GM18907 (cell line): ENCODE measurements around the gene PI4KA.

ENCODE experiments used
- ATAC-seq: cut with Tn5 transposase; IDR thresholded peaks from one replicate; pipeline ENCODE4 v1.9.1; 2021; ENCODE audit warnings: mild to moderate bottlenecking, moderate library complexity; ENCODE audit not compliant: unreplicated experiment

PI4KA gene

DNA sequence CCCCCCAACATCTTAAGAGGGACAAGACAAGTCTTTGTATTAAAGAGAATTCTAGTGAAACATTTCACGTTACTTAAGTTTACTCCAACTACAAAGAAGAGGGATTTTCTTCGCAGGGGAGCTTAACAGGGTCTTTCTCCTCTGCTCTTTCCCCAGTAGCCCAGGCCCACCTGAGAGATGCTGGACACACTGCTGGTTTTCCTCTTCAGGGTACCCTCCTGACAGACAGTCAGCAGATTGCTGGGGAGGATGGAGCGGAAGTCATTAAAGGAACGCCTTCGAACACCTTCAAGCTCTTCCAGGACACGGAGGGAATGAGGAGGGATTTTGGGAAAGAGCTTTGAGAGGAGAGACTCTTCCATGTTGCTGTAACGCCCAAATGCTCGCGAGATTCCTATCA, 39.1 kb downstream of the PI4KA start:
- no peak for ATAC-seq

DNA sequence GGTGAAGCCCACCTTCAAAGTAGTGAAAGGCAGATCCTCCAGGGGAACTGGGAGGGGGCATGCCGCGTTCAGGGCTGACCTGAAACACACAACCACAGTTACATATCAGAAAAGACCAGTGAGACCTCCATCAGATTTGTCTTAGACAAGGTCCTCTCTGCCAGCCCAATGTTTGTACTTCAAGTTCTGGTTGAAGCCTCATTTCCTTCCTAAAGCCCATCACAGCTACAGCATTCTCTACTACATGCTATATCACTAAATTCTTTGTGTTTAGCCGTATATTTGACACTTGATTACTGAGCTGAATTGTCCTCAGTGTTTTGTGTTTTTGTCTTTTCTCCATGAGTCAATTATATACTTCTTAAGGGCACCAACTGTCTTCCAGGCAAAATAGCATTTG, 40.1 kb downstream of the PI4KA start:
- ATAC-seq = no peak

DNA sequence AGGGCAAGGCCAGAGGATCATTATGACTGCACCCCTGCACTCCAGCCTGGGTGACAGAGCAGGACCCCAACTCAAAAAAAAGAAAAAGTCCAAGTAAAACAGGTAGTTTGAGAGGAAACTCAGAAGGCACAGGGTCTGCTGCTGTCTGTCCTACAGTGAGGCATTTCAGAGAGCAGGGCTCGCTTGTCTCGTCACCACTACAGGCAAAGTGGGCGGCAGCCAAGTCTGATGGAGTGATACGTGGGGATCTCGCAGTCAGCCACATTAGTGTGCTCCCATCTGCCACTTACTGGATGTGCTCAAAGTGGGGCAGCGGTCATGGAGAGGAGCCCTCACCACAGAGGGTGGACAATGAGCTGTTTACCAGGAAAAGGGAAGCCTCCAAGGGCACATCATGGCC, 42.1 kb downstream of the PI4KA start:
- ATAC-seq = no peak

DNA sequence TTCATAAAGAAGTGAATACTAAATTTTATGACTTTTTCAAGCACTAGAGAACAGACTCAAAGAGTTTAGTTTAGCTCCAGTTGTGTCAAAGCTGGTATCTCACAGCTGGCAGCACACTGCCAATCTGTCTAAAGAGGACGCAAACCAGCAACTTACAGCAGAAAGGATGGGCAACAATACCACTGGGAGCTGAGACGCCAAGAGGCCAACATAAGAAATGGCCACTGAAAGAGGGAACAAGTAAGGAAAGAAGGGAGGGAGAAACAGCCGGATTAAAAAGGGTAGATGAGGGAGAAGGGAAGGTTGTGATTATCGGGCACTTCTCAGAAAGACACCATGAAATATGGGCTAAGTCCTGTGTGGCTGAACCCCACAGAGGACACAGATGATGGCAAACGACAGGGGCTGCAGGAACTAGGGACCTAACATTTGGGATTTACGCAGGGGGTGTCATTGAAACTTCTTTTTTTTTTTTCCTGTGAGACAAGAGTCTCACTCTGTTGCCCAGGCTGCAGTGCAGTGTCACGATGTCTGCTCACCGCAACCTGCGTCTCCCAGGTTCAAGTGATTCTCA, 43.0 kb downstream of the PI4KA start:
- no peak for ATAC-seq

DNA sequence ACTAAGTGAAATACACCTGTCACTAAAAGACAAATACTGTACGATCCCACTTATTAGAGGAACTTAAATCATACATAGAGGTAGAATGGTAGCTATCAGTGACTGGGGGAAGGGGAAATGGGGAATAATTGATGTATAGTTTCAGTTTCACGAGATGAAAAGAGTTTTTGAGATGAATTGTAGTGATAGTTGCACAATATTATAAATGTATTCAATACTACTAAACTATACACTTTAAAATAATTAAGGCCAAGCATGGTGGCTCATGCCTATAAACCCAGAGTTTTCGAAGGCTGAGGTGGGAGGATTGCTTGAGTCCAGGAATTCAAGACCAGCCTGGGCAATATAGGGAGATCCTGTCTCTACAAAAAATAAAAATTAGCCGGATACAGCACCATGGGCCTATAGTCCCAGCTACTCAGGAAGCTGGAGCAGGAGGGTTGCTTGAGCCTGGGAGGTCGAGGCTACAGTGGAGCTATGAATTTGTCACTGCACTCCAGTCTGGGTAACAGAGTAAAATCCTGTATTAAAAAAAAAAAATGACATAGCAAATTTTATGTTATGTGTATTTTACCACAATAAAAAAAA, 44.3 kb downstream of the PI4KA start:
- no peak for ATAC-seq

DNA sequence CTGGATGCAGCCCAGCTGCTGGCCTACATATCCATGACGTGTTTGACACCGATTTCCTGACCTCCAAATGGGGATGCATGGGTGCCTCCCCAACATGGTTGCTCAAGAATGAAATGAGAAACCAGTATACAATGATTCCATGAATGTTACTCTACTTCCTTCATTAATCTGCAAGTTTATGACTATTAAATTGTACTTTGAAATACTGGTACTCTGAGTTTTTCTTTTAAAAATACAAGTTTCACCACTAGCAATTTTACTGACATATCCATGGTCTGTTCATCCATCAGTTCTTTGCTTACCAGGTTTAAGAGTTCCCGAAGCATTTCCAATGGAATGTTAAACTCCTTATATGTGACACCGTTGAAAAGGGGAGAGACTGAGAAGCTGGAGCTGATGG, 45.6 kb downstream of the PI4KA start:
- ATAC-seq = no peak

DNA sequence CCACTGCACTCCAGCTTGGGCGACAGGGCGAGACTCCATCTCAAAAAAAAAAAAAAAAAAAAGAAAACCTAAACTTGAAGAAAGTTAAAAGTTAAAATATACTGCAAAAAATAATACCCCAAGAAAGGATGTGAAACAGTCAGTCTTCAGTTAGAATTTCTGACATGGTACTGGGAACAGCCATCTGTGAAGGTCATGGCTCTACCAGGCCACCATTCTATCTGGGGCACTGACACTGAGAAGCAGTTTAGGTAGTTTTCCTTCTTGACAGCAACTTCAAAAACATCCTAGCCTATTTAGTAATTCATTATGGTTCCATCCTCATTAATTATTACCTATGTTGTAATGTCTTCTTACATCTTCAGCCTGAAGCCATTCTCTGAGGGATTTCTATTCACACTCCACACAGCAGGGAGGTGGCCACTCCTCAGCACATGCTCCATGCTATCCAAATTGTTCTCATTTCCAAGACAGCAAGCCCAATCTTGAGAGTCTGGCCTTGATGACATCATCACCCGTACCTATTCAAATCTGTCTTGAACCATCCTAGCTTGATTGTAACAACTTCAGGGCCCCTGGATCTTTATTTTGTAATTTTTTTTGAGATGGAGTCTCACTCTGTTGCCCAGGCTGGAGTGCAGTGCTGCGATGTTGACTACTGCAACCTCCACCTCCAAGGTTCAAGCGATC, 46.5 kb downstream of the PI4KA start:
- no peak for ATAC-seq

DNA sequence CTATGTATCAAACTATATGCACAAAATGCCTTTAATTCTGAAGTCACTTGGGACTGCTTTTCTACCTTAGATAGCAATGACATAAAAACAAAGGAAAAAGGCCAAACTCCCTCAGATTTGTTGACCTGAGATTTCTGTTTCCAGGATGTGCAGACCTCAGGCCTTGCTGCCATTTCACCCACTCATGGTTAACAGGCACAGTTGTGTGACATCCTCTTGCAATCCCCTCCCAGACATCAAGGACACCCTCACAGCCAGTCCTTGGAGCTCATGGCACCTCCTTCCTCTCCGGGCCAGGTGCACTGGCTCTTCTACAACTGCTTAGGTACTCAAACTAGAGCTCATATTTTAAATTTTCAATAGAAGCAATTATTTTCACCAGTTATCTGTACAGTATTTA, 47.4 kb downstream of the PI4KA start:
- ATAC-seq = no peak

DNA sequence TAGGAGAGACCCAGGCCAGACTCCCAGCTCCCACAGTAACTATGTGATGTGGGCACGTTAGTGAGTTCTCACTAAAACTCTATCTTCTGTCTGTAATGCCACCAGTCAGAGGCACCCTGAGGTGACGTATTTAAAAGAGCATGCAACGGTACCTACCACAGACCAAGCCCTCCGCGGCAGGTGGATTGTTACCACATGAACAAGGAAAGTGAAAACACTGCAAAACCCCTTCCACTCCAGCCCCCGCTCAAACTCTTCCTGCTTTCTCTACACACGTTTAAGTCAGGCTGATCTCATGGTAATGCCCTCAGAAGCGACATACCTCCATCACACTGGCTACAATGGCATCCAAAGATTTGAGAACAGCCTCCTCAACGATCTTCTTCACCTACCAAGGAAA, 48.0 kb downstream of the PI4KA start:
- no peak for ATAC-seq

DNA sequence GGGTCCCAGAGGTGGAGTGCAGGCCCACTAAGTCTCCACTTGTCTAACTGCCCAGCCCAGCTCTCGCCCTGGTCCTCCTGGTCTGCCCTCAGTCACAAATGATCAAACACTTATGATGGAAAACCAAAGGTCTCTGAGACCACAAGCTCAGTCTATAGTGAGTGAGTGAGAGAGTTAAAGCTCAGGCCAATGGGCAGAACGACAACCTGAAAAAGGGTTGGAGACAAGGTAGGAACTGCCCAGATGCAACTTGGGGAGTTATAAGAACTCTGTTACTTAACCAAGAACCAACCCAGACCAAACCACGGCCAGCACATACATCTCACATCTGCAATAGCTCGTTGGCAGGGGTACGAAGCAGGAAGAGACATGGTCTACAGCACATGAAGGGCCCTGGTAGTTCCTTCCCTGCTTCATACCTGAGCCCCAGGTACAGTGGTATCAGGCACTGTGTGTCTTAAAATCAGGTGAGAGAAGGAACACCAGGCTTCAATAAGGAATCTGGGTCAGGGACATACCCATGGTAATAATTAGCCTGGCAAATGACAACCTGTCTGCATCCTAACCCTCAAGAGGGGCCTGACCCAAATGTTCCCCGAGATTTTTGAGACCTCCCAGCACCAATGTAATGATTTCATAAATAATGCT, 48.9 kb downstream of the PI4KA start:
- ATAC-seq = no peak

DNA sequence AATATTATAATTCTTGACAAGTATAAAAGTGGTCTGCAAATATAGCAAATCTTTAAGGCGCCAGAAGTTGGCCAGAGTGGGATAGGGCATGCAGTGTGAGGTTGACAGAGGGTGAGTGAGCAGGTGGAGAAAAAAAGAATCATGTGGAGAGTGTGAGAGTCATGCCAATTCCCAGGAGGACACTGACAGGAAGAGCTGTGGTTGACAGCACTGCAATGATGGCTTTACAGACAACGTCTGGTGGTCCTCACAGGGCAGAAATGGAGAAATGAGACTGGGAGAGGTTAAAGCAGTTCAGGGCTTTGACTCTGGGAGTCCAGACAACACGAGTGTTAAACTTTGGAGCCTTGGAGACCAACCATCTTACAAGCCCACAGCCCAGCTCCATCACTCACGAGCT, 49.8 kb downstream of the PI4KA start:
- no peak for ATAC-seq

DNA sequence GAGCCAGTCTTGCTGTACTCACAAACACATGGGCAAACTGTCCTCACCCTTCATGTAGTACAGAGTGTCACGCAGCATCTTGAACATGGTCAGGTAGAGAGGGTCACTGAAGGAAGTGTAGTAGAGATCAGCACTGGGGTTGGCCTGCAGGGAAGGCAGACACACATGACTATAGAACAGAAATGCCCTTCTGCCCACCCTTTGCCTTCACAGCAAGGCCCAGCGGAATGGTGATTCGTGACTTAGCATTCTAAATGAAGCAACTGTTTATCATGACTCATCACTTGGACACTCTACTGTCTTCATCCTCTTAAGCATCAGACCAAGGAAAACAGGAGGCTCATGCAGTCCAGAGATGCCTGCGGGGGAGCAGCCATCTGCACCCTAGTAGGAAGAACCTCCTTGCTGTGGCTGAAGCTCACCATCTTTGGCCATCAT, 51.3 kb downstream of the PI4KA start:
- ATAC-seq = no peak

DNA sequence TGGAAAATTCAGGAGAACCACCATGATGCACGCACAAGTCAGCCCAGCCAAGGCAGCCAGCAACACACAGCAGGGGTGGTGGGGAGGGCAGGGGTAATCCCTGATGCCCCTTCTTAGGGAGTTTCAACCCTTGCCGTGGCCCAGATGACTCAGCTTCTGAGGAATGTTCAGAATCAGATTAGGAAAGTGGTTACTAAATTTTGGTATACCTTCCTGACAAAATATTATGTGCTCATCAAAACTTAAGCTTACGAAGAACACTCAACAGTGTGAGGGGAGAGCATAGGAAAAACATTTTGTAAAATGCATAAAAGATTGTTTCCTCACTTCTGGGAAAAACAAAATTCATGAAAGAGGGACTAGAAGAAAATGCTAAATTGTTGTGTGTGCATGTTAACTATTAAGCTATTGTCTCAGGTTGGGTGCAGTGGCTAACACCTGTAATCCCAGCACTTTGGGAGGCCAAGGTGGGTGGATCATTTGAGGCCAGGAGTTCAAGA, 52.6 kb downstream of the PI4KA start:
- no peak for ATAC-seq

DNA sequence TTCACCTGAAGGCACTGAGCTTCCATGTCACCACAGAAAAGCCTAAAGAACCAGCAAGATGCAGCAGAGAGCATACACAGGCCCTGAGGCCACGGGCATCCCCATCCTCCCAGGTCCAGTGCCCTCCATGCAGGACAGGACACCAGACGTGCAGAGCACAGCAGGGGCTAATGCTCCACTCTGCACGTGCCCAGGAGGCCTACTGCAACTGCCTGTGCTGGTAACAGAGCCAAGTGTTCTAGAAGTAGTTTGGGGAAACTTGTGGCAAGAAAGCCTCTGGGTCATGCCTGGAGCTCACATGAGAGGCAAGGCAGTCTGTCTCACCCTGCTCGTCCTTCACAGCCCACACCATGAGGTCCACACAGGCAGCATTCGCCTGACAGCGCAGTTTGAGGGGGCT, 54.0 kb downstream of the PI4KA start:
- ATAC-seq = no peak

DNA sequence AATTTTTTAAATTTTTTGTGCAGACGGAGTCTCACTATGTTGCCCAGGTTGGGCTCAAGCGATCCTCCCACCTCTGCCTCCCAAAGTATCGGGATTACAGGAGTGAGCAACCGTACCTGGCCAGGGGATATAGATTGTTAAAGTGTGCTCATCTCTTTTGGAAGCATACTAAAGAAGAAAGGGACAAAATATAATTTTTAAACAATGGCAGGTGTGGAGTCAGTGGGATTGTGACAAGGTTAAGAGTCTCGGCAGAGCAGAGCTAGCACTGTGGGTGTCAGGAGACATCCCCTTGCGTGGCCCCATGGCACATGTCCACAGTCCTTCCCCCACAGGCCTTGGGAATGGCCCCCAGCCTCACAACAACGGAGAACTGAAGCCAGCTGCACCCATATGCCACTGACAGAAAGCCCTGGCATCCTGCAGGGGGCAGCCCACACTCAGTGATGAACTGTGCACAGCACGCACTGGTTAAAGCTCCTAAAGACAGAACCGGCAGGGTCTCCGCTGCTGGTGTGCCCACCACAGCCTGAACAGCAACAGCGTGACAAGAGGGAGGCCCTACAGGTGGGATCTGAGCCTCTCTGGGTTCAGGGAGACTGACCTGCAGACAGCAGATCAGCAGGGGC, 54.8 kb downstream of the PI4KA start:
- no peak for ATAC-seq

DNA sequence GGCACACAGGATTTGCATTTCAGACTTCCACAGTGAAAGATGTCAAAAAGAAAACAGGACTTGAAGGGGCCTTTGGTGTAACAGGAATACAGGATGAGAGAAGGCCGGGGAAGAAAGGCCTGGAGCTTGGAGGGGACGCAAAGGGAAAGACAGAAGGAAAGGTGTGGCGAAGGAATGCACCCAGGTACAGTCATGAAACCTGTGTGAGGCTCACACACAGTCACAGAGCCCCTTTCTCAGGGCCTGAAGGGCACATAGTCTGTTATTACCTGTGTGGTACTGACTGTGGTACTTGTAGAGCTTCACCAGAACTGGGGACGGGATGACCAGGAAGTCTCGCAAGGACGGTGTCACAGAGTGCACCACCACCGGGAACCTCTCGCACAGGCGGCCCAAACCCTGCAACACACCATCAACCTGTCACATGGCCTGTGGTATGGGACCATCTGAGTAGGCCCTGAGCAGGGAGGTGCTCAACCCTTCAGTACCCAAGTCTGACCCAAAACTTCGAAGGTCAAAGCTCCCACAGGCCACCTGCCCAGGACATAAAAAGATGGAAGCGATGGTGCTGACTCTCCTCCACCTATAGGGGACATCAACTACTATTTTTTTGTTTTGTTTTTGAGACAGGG, 55.6 kb downstream of the PI4KA start:
- ATAC-seq = no peak

DNA sequence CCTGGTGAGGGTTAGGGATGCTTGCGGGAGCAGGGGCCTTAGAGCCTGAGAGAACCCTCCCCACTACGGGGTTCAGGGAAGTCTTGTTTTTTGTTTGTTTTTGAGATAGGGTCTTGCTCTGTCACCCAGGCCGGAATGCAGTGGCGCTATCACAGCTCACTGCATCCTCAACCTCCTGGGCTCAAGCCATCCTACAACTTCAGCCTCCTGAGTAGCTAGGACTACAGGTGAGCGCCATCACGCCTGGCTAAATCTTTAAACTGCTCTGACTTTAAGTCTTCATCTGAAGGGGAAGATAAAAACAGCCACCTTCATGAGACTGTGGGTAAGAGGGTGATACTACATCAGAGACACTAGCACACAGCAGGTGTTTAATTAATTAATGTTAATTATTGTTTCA, 56.2 kb downstream of the PI4KA start:
- ATAC-seq = no peak

DNA sequence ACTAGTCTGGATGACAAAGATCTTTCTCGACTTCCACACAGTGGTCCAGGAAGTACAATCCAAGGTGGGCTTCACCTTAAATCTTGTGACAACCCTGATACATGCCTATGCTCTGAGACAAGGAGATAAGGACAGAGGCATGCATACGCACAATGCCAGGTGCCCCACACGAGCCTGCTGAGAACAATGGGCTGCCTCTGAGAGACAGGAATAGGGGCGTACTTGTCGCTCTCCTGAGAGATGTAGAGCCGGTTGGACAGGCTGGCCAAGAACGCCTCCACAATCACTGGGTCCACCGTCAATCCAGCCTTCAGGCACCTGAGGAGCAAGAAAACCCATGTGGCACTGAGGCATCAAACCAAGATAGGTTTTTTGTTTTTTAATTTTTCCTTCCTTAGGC, 59.2 kb downstream of the PI4KA start:
- no peak for ATAC-seq

DNA sequence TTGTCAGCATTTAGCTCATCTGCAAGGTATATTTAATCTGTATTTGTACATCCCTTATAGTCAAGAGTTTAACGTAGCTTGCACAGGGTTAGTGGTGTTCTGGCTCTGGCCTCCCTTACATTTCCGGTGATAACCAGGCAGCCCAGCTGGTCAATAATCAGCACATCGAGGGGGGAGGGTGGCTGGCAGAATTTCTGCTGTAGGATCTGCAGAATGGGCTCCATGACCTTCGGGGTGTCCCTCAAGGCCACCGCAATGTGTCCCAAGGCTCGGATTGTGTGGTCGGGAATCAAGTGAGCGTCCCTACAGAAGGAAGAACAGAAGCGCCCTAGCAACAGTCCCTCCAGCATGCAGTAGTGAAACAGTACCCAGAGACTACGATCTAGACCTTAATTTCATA, 59.6 kb downstream of the PI4KA start:
- no peak for ATAC-seq

DNA sequence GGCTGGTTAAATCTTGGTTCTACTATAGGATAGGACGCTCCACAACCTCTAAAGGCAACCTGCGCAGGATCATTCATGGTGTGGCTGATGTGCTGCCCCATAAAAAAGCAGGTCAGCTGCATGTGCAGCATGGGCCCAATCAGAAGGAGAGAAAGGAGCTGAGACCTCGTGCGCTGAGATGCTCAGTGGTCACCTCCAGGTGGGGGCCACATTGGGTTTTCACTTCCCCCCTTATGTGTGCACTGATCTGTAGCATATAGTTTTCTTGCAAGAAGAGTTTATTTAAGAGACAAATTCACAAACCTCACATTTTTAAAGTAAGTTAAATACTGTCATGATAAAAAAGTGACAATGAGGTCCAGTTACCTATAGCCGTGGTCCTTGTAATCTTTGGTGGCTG, 60.4 kb downstream of the PI4KA start:
- ATAC-seq = no peak

DNA sequence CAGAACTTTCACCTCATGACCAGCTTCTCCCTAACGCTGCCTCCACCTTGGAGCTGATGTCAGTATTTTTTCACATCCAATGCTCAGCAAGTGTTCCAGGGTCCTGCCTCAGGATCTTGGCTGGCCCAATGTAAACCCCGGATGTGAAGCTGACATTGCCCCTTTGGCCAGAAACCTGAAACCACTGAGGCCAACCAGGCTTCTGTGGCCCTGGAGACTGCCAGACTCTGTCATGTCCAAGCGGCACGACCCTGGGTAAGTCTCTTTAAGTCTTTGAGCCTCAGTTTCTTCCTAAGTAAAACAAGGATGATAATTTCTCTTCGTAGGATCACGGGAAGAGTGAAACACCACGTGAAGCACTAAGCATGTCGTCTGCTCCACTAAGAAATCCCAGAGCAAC, 61.9 kb downstream of the PI4KA start:
- ATAC-seq = no peak
